GM23248 (cell line): ENCODE results near the gene COL4A4.

ENCODE experiments used
- EZH2 ChIP-seq: fragments of 200-600 bp; sonication (generic); IDR thresholded peaks from 2 replicates; pipeline ENCODE4 v1.6.1; 2018; ENCODE audit warnings: antibody characterized with exemption, mild to moderate bottlenecking; ENCODE audit not compliant: insufficient read depth, poor library complexity, severe bottlenecking
- EZH2phosphoT487 ChIP-seq: fragments of 200-600 bp; sonication (generic); IDR thresholded peaks from 2 replicates; pipeline ENCODE4 v1.6.1; 2018; ENCODE audit warnings: antibody characterized with exemption, moderate library complexity, mild to moderate bottlenecking, low read depth; ENCODE audit not compliant: insufficient read depth

GRCh38 chr2:227125506-227125905 lies 38.5 kb downstream of the COL4A4 start:
- TF ChIP-seq EZH2phosphoT487 (no peak), EZH2 (no peak)
